Activated B cell treated with CpG ODN at 0.5 μM for 24 hours (primary cell): ENCODE measurements around the gene MRPL53. TPM values are rescaled to one million over a fixed set of nuclear protein-coding genes. Genes with fewer than 3 reads are reported as not detected.

Source experiments
- ATAC-seq: fragments of 200-7000 bp; cut with Tn5 transposase; one replicate; pipeline ENCODE4 v1.10.0; 2021; ENCODE audit warnings: low read depth, mild to moderate bottlenecking, moderate library complexity
- CTCF ChIA-PET: fragments of 350-600 bp; sonication (Branson Sonifier 250); formaldehyde crosslinking; loops from one replicate; lab custom pipeline; 2021; ENCODE audit warnings: antibody characterized with exemption; lab: Charles Lee
- POLR2A ChIA-PET: fragments of 350-600 bp; sonication (Branson Sonifier 250); formaldehyde crosslinking; loops from one replicate; lab custom pipeline; 2021; ENCODE audit warnings: antibody characterized with exemption; lab: Charles Lee
- DNase-seq: peaks from one replicate; pipeline ENCODE4 v3.0.0; 2022
- H3K27ac Mint-ChIP-seq: one replicate; pipeline ENCODE4 v1.8.0; 2020; ENCODE audit warnings: mixed read lengths
- H3K27me3 Mint-ChIP-seq: one replicate; pipeline ENCODE4 v1.8.0; 2021; ENCODE audit warnings: mixed read lengths
- H3K36me3 Mint-ChIP-seq: one replicate; pipeline ENCODE4 v1.8.0; 2021; ENCODE audit warnings: low read depth, mixed read lengths
- H3K4me1 Mint-ChIP-seq: one replicate; pipeline ENCODE4 v1.8.0; 2021; ENCODE audit warnings: mixed read lengths
- H3K4me3 Mint-ChIP-seq: one replicate; pipeline ENCODE4 v1.8.0; 2020; ENCODE audit warnings: mild to moderate bottlenecking, mixed read lengths
- H3K9me3 Mint-ChIP-seq: one replicate; pipeline ENCODE4 v1.8.0; 2020; ENCODE audit warnings: mixed read lengths
- intact Hi-C: fragments of 100-400 bp; cut with micrococcal nuclease; formaldehyde crosslinking; loops from one replicate; pipeline ENCODE4 v1.15.1; 2024
- total RNA-seq: library from RNA; stranded (reverse); gene quantifications from 2 replicates; pipeline ENCODE4 v1.2.3, GENCODE V29; 2022
- TF ChIP-seq, protein P1 (sequence below): fragments of 200-600 bp; IDR thresholded peaks from one replicate; pipeline ENCODE4 v1.8.0; 2022; ENCODE audit warnings: antibody characterized with exemption, mild to moderate bottlenecking

Gene MRPL53
- total RNA-seq, 1 donor from 2014 or later = 86.9 TPM

DNA sequence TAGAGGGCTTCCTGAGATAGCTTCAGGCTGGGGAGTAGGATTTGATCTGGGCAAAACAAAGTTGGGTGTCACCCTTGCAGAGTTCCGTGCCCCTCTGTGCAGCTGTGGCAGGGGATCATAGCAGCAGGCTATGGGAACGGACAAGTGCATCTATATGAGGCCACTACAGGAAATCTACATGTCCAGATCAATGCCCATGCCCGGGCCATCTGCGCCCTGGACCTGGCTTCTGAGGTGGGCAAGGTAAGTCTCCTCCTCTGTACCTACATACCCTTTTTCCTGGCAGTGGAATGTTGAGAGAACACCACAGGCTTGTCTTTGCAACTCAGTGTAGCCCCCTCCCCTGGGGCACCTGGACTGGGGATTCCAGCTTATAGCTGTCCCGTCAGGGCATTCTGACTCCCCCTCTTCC, 47.5 kb downstream of the MRPL53 start:
- peaks cover 30% of the 10 kb centered on the region for H3K36me3 Mint-ChIP-seq
- no peak for ATAC-seq
- ChIA-PET CTCF (no interaction called here), POLR2A (interaction anchor here (0.7 kb wide), 1 partner anchor 67 kb away, joined by 3 read pairs; no protein-coding TSS in a partner anchor)
- no peak overlapping the region for H3K4me3 Mint-ChIP-seq
- TF ChIP-seq, protein P1, sequence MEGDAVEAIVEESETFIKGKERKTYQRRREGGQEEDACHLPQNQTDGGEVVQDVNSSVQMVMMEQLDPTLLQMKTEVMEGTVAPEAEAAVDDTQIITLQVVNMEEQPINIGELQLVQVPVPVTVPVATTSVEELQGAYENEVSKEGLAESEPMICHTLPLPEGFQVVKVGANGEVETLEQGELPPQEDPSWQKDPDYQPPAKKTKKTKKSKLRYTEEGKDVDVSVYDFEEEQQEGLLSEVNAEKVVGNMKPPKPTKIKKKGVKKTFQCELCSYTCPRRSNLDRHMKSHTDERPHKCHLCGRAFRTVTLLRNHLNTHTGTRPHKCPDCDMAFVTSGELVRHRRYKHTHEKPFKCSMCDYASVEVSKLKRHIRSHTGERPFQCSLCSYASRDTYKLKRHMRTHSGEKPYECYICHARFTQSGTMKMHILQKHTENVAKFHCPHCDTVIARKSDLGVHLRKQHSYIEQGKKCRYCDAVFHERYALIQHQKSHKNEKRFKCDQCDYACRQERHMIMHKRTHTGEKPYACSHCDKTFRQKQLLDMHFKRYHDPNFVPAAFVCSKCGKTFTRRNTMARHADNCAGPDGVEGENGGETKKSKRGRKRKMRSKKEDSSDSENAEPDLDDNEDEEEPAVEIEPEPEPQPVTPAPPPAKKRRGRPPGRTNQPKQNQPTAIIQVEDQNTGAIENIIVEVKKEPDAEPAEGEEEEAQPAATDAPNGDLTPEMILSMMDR = no peak
- DNase-seq = no peak
- H3K27me3 Mint-ChIP-seq = no peaks in the 10 kb centered on the region
- intact Hi-C loops = loop anchor here (5.0 kb wide), 2 partner anchors 47 to 228 kb away; partner anchors contain the start of genes MRPL53 and MTHFD2
- H3K4me1 Mint-ChIP-seq = peaks cover 18% of the 10 kb centered on the region
- H3K9me3 Mint-ChIP-seq = no peaks in the 10 kb centered on the region
- H3K27ac Mint-ChIP-seq = no peak overlapping the region

DNA sequence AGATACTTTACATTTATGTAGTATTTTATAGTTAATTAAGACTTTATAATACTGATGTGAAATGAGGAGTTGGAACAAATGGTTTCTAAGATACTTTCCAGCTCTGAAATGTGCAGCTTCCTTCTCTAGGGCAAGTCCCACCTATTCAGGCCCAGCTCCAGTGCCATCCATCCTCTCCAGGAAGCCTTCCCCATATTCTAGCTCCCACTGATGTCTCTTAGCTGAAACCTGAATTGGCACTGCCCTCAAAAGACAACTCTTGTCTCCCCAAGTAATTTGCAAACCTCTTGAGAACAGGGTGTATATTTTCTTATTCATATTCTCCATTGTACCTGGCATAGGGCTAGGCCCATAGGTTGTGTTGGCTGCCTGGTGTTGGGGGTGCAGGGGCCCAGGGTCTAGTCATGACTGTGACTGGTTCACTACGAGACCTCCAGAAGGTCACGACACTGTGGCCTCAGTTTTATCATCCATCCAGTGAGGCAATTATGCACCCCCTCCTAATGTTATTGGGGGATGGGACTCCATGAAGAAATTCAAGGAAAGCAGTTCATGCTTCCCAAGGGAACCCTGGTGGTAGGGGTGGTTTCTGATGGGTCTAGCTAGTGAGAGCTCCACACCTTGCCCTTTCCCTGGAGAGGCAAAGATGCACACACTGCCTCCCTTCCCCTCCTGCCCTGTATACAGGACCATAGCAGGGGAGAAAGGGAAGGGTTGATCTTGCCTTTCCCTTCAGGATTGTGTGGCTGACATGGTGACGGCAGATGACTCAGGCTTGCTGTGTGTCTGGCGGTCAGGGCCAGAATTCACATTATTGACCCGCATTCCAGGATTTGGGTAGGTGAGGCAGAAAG, 48.1 kb downstream of the MRPL53 start:
- POLR2A ChIA-PET = interaction anchor here (0.5 to 0.8 kb wide), 3 partner anchors 15 to 68 kb away, joined by 3 to 4 read pairs (median 3); no protein-coding TSS in a partner anchor

DNA sequence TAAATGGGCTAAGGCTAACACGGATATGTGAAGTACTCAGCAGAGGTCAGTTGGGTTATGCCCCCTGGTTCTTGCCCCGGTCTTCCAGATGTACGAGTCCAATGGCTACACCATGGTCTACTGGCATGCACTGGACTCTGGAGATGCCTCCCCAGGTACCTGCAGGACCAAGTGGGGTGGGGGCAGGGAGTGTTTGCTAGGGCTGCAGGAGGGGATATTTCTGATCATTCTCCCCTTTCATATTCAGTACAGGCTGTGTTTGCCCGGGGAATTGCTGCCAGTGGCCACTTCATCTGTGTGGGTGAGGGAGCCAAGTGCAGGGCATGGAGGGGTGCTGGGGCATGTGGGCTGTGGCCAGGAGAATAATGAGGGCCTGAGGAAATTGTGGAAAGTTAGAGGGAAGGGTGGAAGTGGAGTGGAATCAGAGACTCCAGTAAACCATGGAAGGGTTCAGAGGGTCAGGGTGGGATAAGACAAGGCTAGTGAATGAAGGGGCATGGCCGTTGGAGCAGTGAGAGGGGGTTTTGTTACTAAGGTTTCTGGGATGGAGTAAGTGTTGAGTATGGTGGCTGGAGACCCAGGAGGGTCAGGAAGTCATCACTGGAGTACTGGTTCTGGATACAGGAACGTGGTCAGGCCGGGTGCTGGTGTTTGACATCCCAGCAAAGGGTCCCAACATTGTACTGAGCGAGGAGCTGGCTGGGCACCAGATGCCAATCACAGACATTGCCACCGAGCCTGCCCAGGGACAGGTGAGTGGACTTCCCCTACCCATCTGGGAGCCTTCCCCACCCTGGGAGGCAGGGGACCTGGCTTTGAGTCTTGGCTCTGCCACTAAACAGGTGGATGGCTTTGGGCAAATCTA, 49.0 kb downstream of the MRPL53 start:
- intact Hi-C loops = loop anchor here (5.0 kb wide), 2 partner anchors 49 to 226 kb away; partner anchors contain the start of genes MRPL53 and MTHFD2
- DNase-seq (no peak), ATAC-seq (no peak)
- POLR2A ChIA-PET = interaction anchor here (0.5 to 0.8 kb wide), 2 partner anchors 16 to 42 kb away, joined by 3 to 4 read pairs; no protein-coding TSS in a partner anchor
- Mint-ChIP-seq H3K9me3 (no peaks in the 10 kb centered on the region), H3K27me3 (no peaks in the 10 kb centered on the region), H3K4me3 (peak overlapping the region; percentile 66), H3K27ac (no peak overlapping the region), H3K36me3 (peaks cover 26% of the 10 kb centered on the region), H3K4me1 (peaks cover 32% of the 10 kb centered on the region)
- TF ChIP-seq, protein P1 = no peak
- CTCF ChIA-PET = no interaction called here

More for the DNA sequence above, 48.1 kb downstream of the MRPL53 start:
- CTCF ChIA-PET = no interaction called here
- Mint-ChIP-seq H3K36me3 (peaks cover 27% of the 10 kb centered on the region), H3K4me3 (no peak overlapping the region), H3K9me3 (no peaks in the 10 kb centered on the region), H3K4me1 (peaks cover 24% of the 10 kb centered on the region), H3K27ac (no peak overlapping the region), H3K27me3 (no peaks in the 10 kb centered on the region)
- TF ChIP-seq, protein P1 = no peak
- intact Hi-C loops = loop anchor here (5.0 kb wide), 2 partner anchors 48 to 227 kb away; partner anchors contain the start of genes MRPL53 and MTHFD2
- ATAC-seq (no peak), DNase-seq (no peak)

Other genes starting within 250 kb of the MRPL53 start
- 5.4 and 5.9 TPM in 2 replicates for gene SLC4A5, start 129.3 kb downstream of the MRPL53 start, total RNA-seq
- gene DCTN1, start 92.4 kb downstream of the MRPL53 start, total RNA-seq = 122 and 137 TPM in 2 replicates
- 3.9 and 5.5 TPM in 2 replicates for gene C2orf81, start 51.1 kb downstream of the MRPL53 start, total RNA-seq
- 32.3 and 33.5 TPM in 2 replicates for gene WDR54, start 51.0 kb downstream of the MRPL53 start, total RNA-seq
- gene RTKN, start 30.7 kb downstream of the MRPL53 start, total RNA-seq = 8.3 and 11.6 TPM in 2 replicates
- gene INO80B, start 17.6 kb downstream of the MRPL53 start, total RNA-seq = 47.9 and 51.3 TPM in 2 replicates
- gene WBP1, start 14.2 kb downstream of the MRPL53 start, total RNA-seq = 61.4 and 65.3 TPM in 2 replicates
- gene MOGS, start 7.3 kb downstream of the MRPL53 start, total RNA-seq = 70.8 and 85.7 TPM in 2 replicates
- gene CCDC142, start 10.3 kb upstream of the MRPL53 start, total RNA-seq = 29.3 and 40.4 TPM in 2 replicates
- 41.9 and 49.1 TPM in 2 replicates for gene TTC31, start 10.4 kb upstream of the MRPL53 start, total RNA-seq
- gene LBX2, start 26.9 kb upstream of the MRPL53 start, total RNA-seq = 0.69 and 1.2 TPM in 2 replicates
- gene PCGF1, start 35.0 kb upstream of the MRPL53 start, total RNA-seq = 29.3 and 34.7 TPM in 2 replicates
- not detected in 2 replicates for gene TLX2, start 41.8 kb upstream of the MRPL53 start, total RNA-seq
- 0.51 and 0.73 TPM in 2 replicates for gene DQX1, start 53.6 kb upstream of the MRPL53 start, total RNA-seq
- 167 and 177 TPM in 2 replicates for gene AUP1, start 57.0 kb upstream of the MRPL53 start, total RNA-seq
- 49.4 and 53.1 TPM in 2 replicates for gene HTRA2, start 57.3 kb upstream of the MRPL53 start, total RNA-seq
- 1.4 and 2.3 TPM in 2 replicates for gene LOXL3, start 81.3 kb upstream of the MRPL53 start, total RNA-seq
- gene DOK1, start 82.0 kb upstream of the MRPL53 start, total RNA-seq = 33.8 and 35.1 TPM in 2 replicates
- not detected in 2 replicates for gene M1AP, start 175.7 kb upstream of the MRPL53 start, total RNA-seq
- 10.2 and 11.6 TPM in 2 replicates for gene SEMA4F, start 181.6 kb upstream of the MRPL53 start, total RNA-seq